H9 (cell line): ENCODE data around the gene SBF1. TPM values are rescaled to one million over a fixed set of nuclear protein-coding genes. Genes with fewer than 3 reads are reported as not detected.

Experiments
- DNase-seq: peaks from one replicate; pipeline ENCODE4 v3.0.0-alpha.2; 2017
- H2AFZ ChIP-seq: one replicate; pipeline ENCODE4 v1.6.1; 2013; ENCODE audit warnings: mild to moderate bottlenecking, low read length, control low read depth, moderate library complexity
- H2AK5ac ChIP-seq: 2 replicates; pipeline ENCODE4 v1.6.1; 2013; ENCODE audit warnings: low read length, control low read depth, mixed read lengths; ENCODE audit not compliant: insufficient read length
- H2BK120ac ChIP-seq: one replicate; pipeline ENCODE4 v1.6.1; 2013; ENCODE audit warnings: low read depth, mild to moderate bottlenecking, low read length, control low read depth, inconsistent platforms; ENCODE audit not compliant: poor library complexity, severe bottlenecking
- H2BK12ac ChIP-seq: 2 replicates; pipeline ENCODE4 v1.6.1; 2013; ENCODE audit warnings: low read length, control low read depth, mixed read lengths, low read depth; ENCODE audit not compliant: insufficient read length
- H2BK15ac ChIP-seq: 2 replicates; pipeline ENCODE4 v1.6.1; 2013; ENCODE audit warnings: low read depth, low read length, control low read depth
- H2BK20ac ChIP-seq: one replicate; pipeline ENCODE4 v1.6.1; 2013; ENCODE audit warnings: low read depth, mild to moderate bottlenecking, low read length, control low read depth, inconsistent platforms; ENCODE audit not compliant: poor library complexity, severe bottlenecking
- H2BK5ac ChIP-seq: 2 replicates; pipeline ENCODE4 v1.6.1; 2013; ENCODE audit warnings: low read length, control low read depth, mixed read lengths; ENCODE audit not compliant: insufficient read length
- H3K14ac ChIP-seq: 2 replicates; pipeline ENCODE4 v1.6.1; 2013; ENCODE audit warnings: low read length, control low read depth; ENCODE audit not compliant: insufficient read depth
- H3K18ac ChIP-seq: 2 replicates; pipeline ENCODE4 v1.6.1; 2013; ENCODE audit warnings: low read depth, mild to moderate bottlenecking, mixed read lengths, low read length, control low read depth; ENCODE audit not compliant: insufficient read length
- H3K23ac ChIP-seq: 2 replicates; pipeline ENCODE4 v1.6.1; 2013; ENCODE audit warnings: low read length, control low read depth, mixed read lengths, low read depth; ENCODE audit not compliant: insufficient read length
- H3K23me2 ChIP-seq: 2 replicates; pipeline ENCODE4 v1.6.1; 2013; ENCODE audit warnings: low read depth, mild to moderate bottlenecking, mixed read lengths, low read length, control low read depth; ENCODE audit not compliant: insufficient read length, poor library complexity, severe bottlenecking
- H3K27ac ChIP-seq: 2 replicates; pipeline ENCODE4 v1.5.1; 2013; ENCODE audit warnings: low read length, control low read depth, mixed read lengths, low read depth; ENCODE audit not compliant: insufficient read length
- H3K27me3 ChIP-seq: 2 replicates; pipeline ENCODE4 v1.6.1; 2013; ENCODE audit warnings: low read length, control low read depth, inconsistent platforms; ENCODE audit not compliant: insufficient read depth
- H3K4ac ChIP-seq: 2 replicates; pipeline ENCODE4 v1.6.1; 2013; ENCODE audit warnings: low read depth, mild to moderate bottlenecking, control low read depth, inconsistent platforms, low read length, moderate library complexity
- H3K4me1 ChIP-seq: 2 replicates; pipeline ENCODE4 v1.6.1; 2013; ENCODE audit warnings: low read length, control low read depth, inconsistent platforms; ENCODE audit not compliant: insufficient read depth
- H3K4me2 ChIP-seq: 2 replicates; pipeline ENCODE4 v1.6.1; 2013; ENCODE audit warnings: low read length, control low read depth, mixed read lengths; ENCODE audit not compliant: insufficient read length, insufficient read depth
- H3K56ac ChIP-seq: 2 replicates; pipeline ENCODE4 v1.6.1; 2013; ENCODE audit warnings: low read depth, mild to moderate bottlenecking, mixed read lengths, low read length, control low read depth; ENCODE audit not compliant: insufficient read length
- H3K79me1 ChIP-seq: 2 replicates; pipeline ENCODE4 v1.6.1; 2013; ENCODE audit warnings: low read depth, mild to moderate bottlenecking, moderate library complexity, low read length, control low read depth, inconsistent platforms; ENCODE audit not compliant: insufficient read depth, poor library complexity, severe bottlenecking
- H3K79me2 ChIP-seq: 2 replicates; pipeline ENCODE4 v1.6.1; 2013; ENCODE audit warnings: low read length, control low read depth, inconsistent platforms; ENCODE audit not compliant: insufficient read depth
- H3K9ac ChIP-seq: 2 replicates; pipeline ENCODE4 v1.6.1; 2013; ENCODE audit warnings: low read length, control low read depth, mixed read lengths; ENCODE audit not compliant: insufficient read length; ENCODE audit errors: extremely low read depth
- H3K9me3 ChIP-seq: one replicate; pipeline ENCODE4 v1.6.1; 2013; ENCODE audit warnings: low read depth, low read length, inconsistent platforms; ENCODE audit not compliant: control insufficient read depth
- H3T11ph ChIP-seq: one replicate; pipeline ENCODE4 v1.6.1; 2013; ENCODE audit warnings: mild to moderate bottlenecking, low read length, control low read depth, inconsistent platforms
- H4K20me1 ChIP-seq: one replicate; pipeline ENCODE4 v1.6.1; 2013; ENCODE audit not compliant: control insufficient read depth, insufficient read length, insufficient read depth
- H4K5ac ChIP-seq: 2 replicates; pipeline ENCODE4 v1.6.1; 2013; ENCODE audit warnings: low read depth, mild to moderate bottlenecking, mixed read lengths, low read length, control low read depth; ENCODE audit not compliant: insufficient read length
- H4K8ac ChIP-seq: replicated peaks from 2 replicates; pipeline ENCODE4 v1.6.1; 2013; ENCODE audit warnings: low read length, control low read depth, mixed read lengths, low read depth; ENCODE audit not compliant: insufficient read length
- H4K91ac ChIP-seq: 2 replicates; pipeline ENCODE4 v1.6.1; 2013; ENCODE audit warnings: low read depth, mild to moderate bottlenecking, moderate library complexity, mixed read lengths, low read length, control low read depth; ENCODE audit not compliant: insufficient read length
- H3K27ac Mint-ChIP-seq, 3 experiments: 2 replicates in 2 of 3; 3 replicates in 1 of 3; pipeline ENCODE4 v1.8.0; 2020 to 2021; ENCODE audit warnings: mixed read lengths in 3 of 3, mild to moderate bottlenecking in 1 of 3, moderate library complexity in 1 of 3
- H3K27me3 Mint-ChIP-seq: 2 replicates; pipeline ENCODE4 v1.8.0; 2021; ENCODE audit warnings: low read depth, mild to moderate bottlenecking, moderate library complexity, mixed read lengths
- H3K36me3 Mint-ChIP-seq, 3 experiments: 2 replicates in 2 of 3; 3 replicates in 1 of 3; pipeline ENCODE4 v1.8.0; 2020 to 2021; ENCODE audit warnings: low read depth in 3 of 3, mixed read lengths in 3 of 3; ENCODE audit not compliant: insufficient read depth in 1 of 3
- H3K4me1 Mint-ChIP-seq, 2 experiments: 2 replicates each; pipeline ENCODE4 v1.8.0; 2020; ENCODE audit warnings: mixed read lengths in 2 of 2
- H3K4me3 Mint-ChIP-seq, 2 experiments: 2 replicates in 1 of 2; 3 replicates in 1 of 2; pipeline ENCODE4 v1.8.0; 2020 to 2021; ENCODE audit warnings: mild to moderate bottlenecking in 2 of 2, mixed read lengths in 2 of 2, moderate library complexity in 1 of 2
- H3K9me3 Mint-ChIP-seq, 2 experiments: 2 replicates in 1 of 2; 3 replicates in 1 of 2; pipeline ENCODE4 v1.8.0; 2020; ENCODE audit warnings: mild to moderate bottlenecking in 2 of 2, mixed read lengths in 2 of 2, moderate library complexity in 1 of 2
- WGBS: extraction: QIAGEN DNeasy Blood & Tissue Kit; methylation state at CpG from one replicate; pipeline ENCODE4 v1.1.7; 2013; ENCODE audit warnings: missing lambda C conversion rate, low lambda C conversion rate, mixed read lengths; ENCODE audit not compliant: insufficient read length; ENCODE audit errors: extremely low coverage; 5-methylcytosine and 5-hydroxymethylcytosine counted together
- total RNA-seq: library from RNA; stranded (reverse); gene quantifications from 2 replicates; pipeline ENCODE4 v1.2.1, GENCODE V29; 2021
- TF ChIP-seq, protein P1 (sequence below): fragments of 200-600 bp; sonication (generic); conservative IDR thresholded peaks from 3 replicates; pipeline ENCODE4 v1.8.0; 2021; ENCODE audit warnings: antibody characterized with exemption, mild to moderate bottlenecking

Gene SBF1
- total RNA-seq, 1 experiment from 2014 or later: 69.8 TPM

DNA sequence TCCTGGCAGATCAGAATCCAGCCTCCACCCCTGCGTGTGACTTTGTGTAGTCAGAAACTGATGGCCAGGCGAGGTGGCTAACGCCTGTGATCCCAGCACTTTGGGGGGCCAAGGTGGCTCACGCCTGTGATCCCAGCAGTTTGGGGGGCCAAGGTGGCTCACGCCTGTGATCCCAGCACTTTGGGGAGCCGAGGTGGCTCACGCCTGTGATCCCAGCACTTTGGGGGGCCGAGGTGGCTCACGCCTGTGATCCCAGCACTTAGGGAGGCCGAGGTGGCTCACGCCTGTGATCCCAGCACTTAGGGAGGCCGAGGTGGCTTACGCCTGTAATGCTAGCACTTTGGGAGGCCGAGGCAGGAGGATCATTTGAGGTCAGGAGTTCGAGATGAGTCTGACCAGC lies 38.3 kb upstream of the SBF1 start:
- no peaks in the 10 kb centered on the region for H3K9me3 ChIP-seq
- H2BK5ac ChIP-seq: no peak overlapping the region
- no CpG with 5 or more reads among the region's 15 CpGs for WGBS
- H3K4me2 ChIP-seq: no peak overlapping the region
- no peak overlapping the region for H2BK12ac ChIP-seq
- no peak overlapping the region for H3K27ac ChIP-seq
- no peak overlapping the region for H3K9ac ChIP-seq
- peaks cover 13% of the 10 kb centered on the region; the same call in 1 of the 2 replicates for H3K79me2 ChIP-seq
- H3K56ac ChIP-seq: no peak overlapping the region
- H3K27me3 Mint-ChIP-seq: no peaks in the 10 kb centered on the region
- no peak overlapping the region for H4K8ac ChIP-seq
- H3K36me3 Mint-ChIP-seq: peaks cover 0 to 26% (median 25%) of the 10 kb centered on the region in 3 experiments; a peak in 6 of 7 replicates
- DNase-seq: no peak
- H3K4ac ChIP-seq: no peak overlapping the region
- peaks cover 10 to 11% of the 10 kb centered on the region in 2 experiments for H3K4me1 Mint-ChIP-seq
- no peak overlapping the region for H2BK120ac ChIP-seq
- H3K27me3 ChIP-seq: no peaks in the 10 kb centered on the region
- no peak overlapping the region for H3K18ac ChIP-seq
- no peak overlapping the region for H4K5ac ChIP-seq
- H2AK5ac ChIP-seq: no peak overlapping the region
- H3K4me1 ChIP-seq: no peaks in the 10 kb centered on the region
- H3K79me1 ChIP-seq: peaks cover 11% of the 10 kb centered on the region
- TF ChIP-seq, protein P1, sequence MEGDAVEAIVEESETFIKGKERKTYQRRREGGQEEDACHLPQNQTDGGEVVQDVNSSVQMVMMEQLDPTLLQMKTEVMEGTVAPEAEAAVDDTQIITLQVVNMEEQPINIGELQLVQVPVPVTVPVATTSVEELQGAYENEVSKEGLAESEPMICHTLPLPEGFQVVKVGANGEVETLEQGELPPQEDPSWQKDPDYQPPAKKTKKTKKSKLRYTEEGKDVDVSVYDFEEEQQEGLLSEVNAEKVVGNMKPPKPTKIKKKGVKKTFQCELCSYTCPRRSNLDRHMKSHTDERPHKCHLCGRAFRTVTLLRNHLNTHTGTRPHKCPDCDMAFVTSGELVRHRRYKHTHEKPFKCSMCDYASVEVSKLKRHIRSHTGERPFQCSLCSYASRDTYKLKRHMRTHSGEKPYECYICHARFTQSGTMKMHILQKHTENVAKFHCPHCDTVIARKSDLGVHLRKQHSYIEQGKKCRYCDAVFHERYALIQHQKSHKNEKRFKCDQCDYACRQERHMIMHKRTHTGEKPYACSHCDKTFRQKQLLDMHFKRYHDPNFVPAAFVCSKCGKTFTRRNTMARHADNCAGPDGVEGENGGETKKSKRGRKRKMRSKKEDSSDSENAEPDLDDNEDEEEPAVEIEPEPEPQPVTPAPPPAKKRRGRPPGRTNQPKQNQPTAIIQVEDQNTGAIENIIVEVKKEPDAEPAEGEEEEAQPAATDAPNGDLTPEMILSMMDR: no peak
- H3K27ac Mint-ChIP-seq: no peak overlapping the region
- no peak overlapping the region for H2BK15ac ChIP-seq
- no peak overlapping the region for H4K91ac ChIP-seq
- H2BK20ac ChIP-seq: no peak overlapping the region
- peaks cover 3% of the 10 kb centered on the region for H4K20me1 ChIP-seq
- no peak overlapping the region for H3K4me3 Mint-ChIP-seq
- peaks cover 5% of the 10 kb centered on the region for H3K23me2 ChIP-seq
- no peak overlapping the region for H3T11ph ChIP-seq
- H3K14ac ChIP-seq: no peak overlapping the region
- no peak overlapping the region for H3K23ac ChIP-seq
- H2AFZ ChIP-seq: no peak overlapping the region
- H3K9me3 Mint-ChIP-seq: no peaks in the 10 kb centered on the region
